GM12872 (cell line): ENCODE measurements around the gene MGST3.

Experiments
- CTCF ChIP-seq: IDR thresholded peaks from 3 replicates; pipeline ENCODE4 v1.5.1; 2011; ENCODE audit warnings: low read depth, mild to moderate bottlenecking, low read length, moderate library complexity; ENCODE audit not compliant: insufficient read depth

MGST3 gene

GRCh38 chr1:165648919-165649572 lies 18.0 kb downstream of the MGST3 start:
- no peak for TF ChIP-seq CTCF

GRCh38 chr1:165650981-165651625 lies 20.1 kb downstream of the MGST3 start:
- TF ChIP-seq CTCF = no peak

GRCh38 chr1:165659581-165659895 lies 28.5 kb downstream of the MGST3 start:
- TF ChIP-seq CTCF = no peak

- no peak for TF ChIP-seq CTCF
Measured at GRCh38 chr1:165661703-165662102, 30.7 kb downstream of the MGST3 start.

GRCh38 chr1:165662186-165662585 lies 31.2 kb downstream of the MGST3 start:
- TF ChIP-seq CTCF = no peak

- TF ChIP-seq CTCF = no peak
Measured at GRCh38 chr1:165666152-165666825, 35.3 kb downstream of the MGST3 start.

- no peak for TF ChIP-seq CTCF
Measured at GRCh38 chr1:165668184-165668583, 37.1 kb downstream of the MGST3 start.
